K562 (cell line): ENCODE results near the gene TBCC. TPM values are rescaled to one million over a fixed set of nuclear protein-coding genes. Genes with fewer than 3 reads are reported as not detected.

Experiments used
- ATAC-seq: fragments of 200-7000 bp; cut with Tn5 transposase; 3 replicates; pipeline ENCODE4 v1.9.1; 2020; ENCODE audit warnings: moderate library complexity
- BruUV-seq: library from RNA; stranded (reverse); fragments of 400-500 nt; replicated peaks from 2 replicates; lab custom pipeline; 2021; lab: Mats Ljungman, UMichigan
- CTCF ChIA-PET: fragments of 300-600 bp; formaldehyde crosslinking; extraction: SDS; loops from one replicate; lab custom pipeline; 2021; ENCODE audit warnings: low intra/inter-chr PET ratio; lab: Yijun Ruan, JAX
- POLR2A ChIA-PET: fragments of 300-600, 350-650 bp; sonication (Branson Sonifier 250); formaldehyde crosslinking; extraction: SDS; loops from one replicate; lab custom pipeline; 2021; ENCODE audit warnings: antibody characterized with exemption, inconsistent platforms; lab: Yijun Ruan, JAX
- DNase-seq, 4 experiments: peaks; one replicate each; pipeline versions ENCODE4 v3.0.0 to v3.0.0-alpha.2; 2011 to 2018; ENCODE audit warnings: low spot score in 3 of 4, mixed read lengths in 3 of 4; ENCODE audit errors: extremely low read depth in 1 of 4
- FAIRE-seq: peaks from 2 replicates; lab custom pipeline; 2011; peaks lifted over from hg19 to GRCh38; lab: Jason Lieb, UNC
- H2AFZ ChIP-seq: 2 replicates; pipeline ENCODE4 v1.6.0; 2011; ENCODE audit warnings: low read depth, low read length, control low read depth, inconsistent platforms
- H3K27ac ChIP-seq: fragments of 200-600 bp; 3 replicates; pipeline ENCODE4 v1.8.0; 2011; ENCODE audit warnings: low read depth, mild to moderate bottlenecking, control low read depth, inconsistent platforms, low read length, moderate library complexity, mixed read lengths; ENCODE audit errors: extremely low read depth
- H3K27me3 ChIP-seq, 2 experiments: fragments of 300-600 bp in 1 of 2; 2 replicates in 1 of 2; 3 replicates in 1 of 2; pipeline versions ENCODE4 v1.6.0 to v1.8.0; 2011; ENCODE audit warnings: inconsistent platforms in 2 of 2, low read length in 2 of 2, mild to moderate bottlenecking in 1 of 2, mixed read lengths in 1 of 2, moderate library complexity in 1 of 2; ENCODE audit not compliant: control insufficient read depth in 2 of 2, insufficient read depth in 2 of 2
- H3K36me3 ChIP-seq: fragments of 300-600 bp; 3 replicates; pipeline ENCODE4 v1.8.0; 2011; ENCODE audit warnings: mild to moderate bottlenecking, low read length, inconsistent platforms; ENCODE audit not compliant: control insufficient read depth, insufficient read depth
- H3K4me1 ChIP-seq, 2 experiments: fragments of 200-600 bp in 1 of 2; replicated peaks in 1 of 2; 2 replicates in 1 of 2; 3 replicates in 1 of 2; pipeline versions ENCODE4 v1.5.1 to v1.8.0; 2011; ENCODE audit warnings: inconsistent platforms in 2 of 2, low read length in 2 of 2, mild to moderate bottlenecking in 1 of 2, mixed read lengths in 1 of 2, moderate library complexity in 1 of 2; ENCODE audit not compliant: control insufficient read depth in 2 of 2, insufficient read depth in 2 of 2
- H3K4me2 ChIP-seq: 2 replicates; pipeline ENCODE4 v1.6.1; 2011; ENCODE audit warnings: low read length, control low read depth, inconsistent platforms, mixed read lengths; ENCODE audit not compliant: insufficient read depth
- H3K4me3 ChIP-seq: fragments of 200-600 bp; sonication (generic), shearing (Covaris generic); 2 replicates; pipeline ENCODE4 v1.5.1; 2016; ENCODE audit warnings: control low read depth, inconsistent platforms
- H3K79me2 ChIP-seq: fragments of 200-600 bp; 3 replicates; pipeline ENCODE4 v1.8.0; 2011; ENCODE audit warnings: low read length, inconsistent platforms; ENCODE audit not compliant: control insufficient read depth, insufficient read depth
- H3K9ac ChIP-seq, 2 experiments: 2 replicates each; pipeline versions ENCODE4 v1.6.0 to v1.6.1; 2011; ENCODE audit warnings: low read depth in 2 of 2, low read length in 2 of 2, control low read depth in 1 of 2, inconsistent platforms in 1 of 2, mild to moderate bottlenecking in 1 of 2, mixed read lengths in 1 of 2; ENCODE audit not compliant: insufficient read depth in 1 of 2
- H3K9me1 ChIP-seq: one replicate; pipeline ENCODE4 v1.6.0; 2011; ENCODE audit warnings: inconsistent platforms, mild to moderate bottlenecking, low read length, moderate library complexity; ENCODE audit not compliant: control insufficient read depth, insufficient read depth
- H3K9me3 ChIP-seq: replicated peaks from 2 replicates; pipeline ENCODE4 v1.5.1; 2011; ENCODE audit warnings: low read depth, low read length, inconsistent platforms; ENCODE audit not compliant: control insufficient read depth, insufficient read depth
- H4K20me1 ChIP-seq: replicated peaks from 2 replicates; pipeline ENCODE4 v1.6.1; 2011; ENCODE audit warnings: low read length, inconsistent platforms, mixed read lengths; ENCODE audit not compliant: control insufficient read depth, insufficient read depth
- ELF1 ChIP-seq: fragments of 200-800 bp; sonication (Bioruptor generic); IDR thresholded peaks from 2 replicates; pipeline ENCODE4 v1.6.1; 2016; ENCODE audit warnings: missing genetic modification characterization, missing compliant biosample characterization
- GATAD2B ChIP-seq: fragments of 450-650 bp; IDR thresholded peaks from 2 replicates; pipeline ENCODE4 v1.6.1; 2017; ENCODE audit warnings: mild to moderate bottlenecking, borderline replicate concordance
- HDAC6 ChIP-seq: IDR thresholded peaks from 2 replicates; pipeline ENCODE4 v1.6.1; 2012; ENCODE audit warnings: low read depth, mild to moderate bottlenecking, control low read depth, inconsistent platforms, low read length, moderate library complexity
- HMG20A ChIP-seq: fragments of 450-650 bp; formaldehyde crosslinking; conservative IDR thresholded peaks from 2 replicates; pipeline ENCODE4 v1.4.0; 2020; ENCODE audit warnings: mild to moderate bottlenecking, mixed read lengths
- KLF10 ChIP-seq: fragments of 250-450 bp; sonication (Bioruptor Pico); IDR thresholded peaks from 2 replicates; pipeline ENCODE4 v1.6.1; 2021; ENCODE audit warnings: matching md5 sums
- PTTG1 ChIP-seq: fragments of 450-650 bp; IDR thresholded peaks from 2 replicates; pipeline ENCODE4 v1.6.1; 2016; ENCODE audit warnings: low read depth, mild to moderate bottlenecking, missing genetic modification characterization, missing compliant biosample characterization
- SMAD4 ChIP-seq: fragments of 250-450 bp; sonication (Bioruptor Pico); conservative IDR thresholded peaks from 2 replicates; pipeline ENCODE4 v1.8.0; 2021; ENCODE audit warnings: inconsistent platforms, mild to moderate bottlenecking, moderate library complexity
- U2AF2 ChIP-seq: fragments of 200-400 bp; formaldehyde crosslinking; optimal IDR thresholded peaks from 2 replicates; pipeline ENCODE3; 2017; ENCODE audit warnings: low read depth, mild to moderate bottlenecking, low read length
- ZFP30 ChIP-seq: fragments of 250-450 bp; sonication (Bioruptor Pico); IDR thresholded peaks from 2 replicates; pipeline ENCODE4 v1.8.0; 2022; ENCODE audit warnings: moderate library complexity, mild to moderate bottlenecking, inconsistent platforms, borderline replicate concordance
- ZNF23 ChIP-seq: fragments of 250-450 bp; sonication (Bioruptor Pico); IDR thresholded peaks from 2 replicates; pipeline ENCODE4 v1.4.0; 2020; ENCODE audit warnings: mild to moderate bottlenecking
- ZNF699 ChIP-seq: fragments of 250-450 bp; sonication (Bioruptor Pico); IDR thresholded peaks from 2 replicates; pipeline ENCODE4 v1.8.0; 2021; ENCODE audit warnings: mild to moderate bottlenecking, moderate library complexity; ENCODE audit not compliant: insufficient replicate concordance
- ZNF785 ChIP-seq: fragments of 250-450 bp; sonication (Bioruptor Pico); IDR thresholded peaks from 2 replicates; pipeline ENCODE4 v1.4.0; 2020; ENCODE audit warnings: mild to moderate bottlenecking
- WGBS: fragments of 100-300 bp; shearing (Covaris generic); methylation state at CpG from one replicate; pipeline ENCODE4 v1.1.6; 2016; ENCODE audit warnings: low coverage, mixed read lengths; ENCODE audit not compliant: insufficient coverage; ENCODE audit errors: missing lambda C conversion rate; 5-methylcytosine and 5-hydroxymethylcytosine counted together
- in situ Hi-C: fragments of 300-500 bp; cut with MboI; formaldehyde crosslinking; loops from 4 replicates; pipeline ENCODE4 v1.15.0; 2018; ENCODE audit warnings: inconsistent platforms, mixed read lengths
- intact Hi-C: fragments of 100-400 bp; cut with micrococcal nuclease; formaldehyde crosslinking; loops from 2 replicates; pipeline ENCODE4 v1.14.2; 2022
- polyA plus RNA-seq, 8 experiments: library from polyadenylated mRNA; depleted of rRNA in 4 of 8; stranded (reverse) in 5 of 8; unstranded in 3 of 8; fragments of >200 nt; fragmentation: Nextera tagmentation in 2 of 8; fragmentation: Illumina TruSeq in 1 of 8; extraction: Ambion mirVana in 2 of 8; extraction: Trizol in 1 of 8; gene quantifications; 2 replicates each; pipeline versions ENCODE4 v1.2.1 to v1.2.3, GENCODE V29; 2011 to 2014; ENCODE audit warnings: inconsistent platforms in 1 of 8, missing spikeins in 1 of 8
- total RNA-seq, 7 experiments: library from RNA; depleted of rRNA in 6 of 7; stranded (reverse); fragments of >200 nt in 6 of 7; fragmentation: Illumina TruSeq in 2 of 7; extraction: Trizol in 2 of 7; gene quantifications; 2 replicates each; pipeline versions ENCODE4 v1.2.1 to v1.2.3, GENCODE V29; 2011 to 2021; ENCODE audit warnings: low replicate concordance in 1 of 7
- TF ChIP-seq, protein P1 (sequence below): fragments of 250-450 bp; sonication (Bioruptor Pico); IDR thresholded peaks from 2 replicates; pipeline ENCODE4 v1.8.0; 2021; ENCODE audit warnings: borderline replicate concordance, mild to moderate bottlenecking, moderate library complexity; ENCODE audit not compliant: poor library complexity, severe bottlenecking
- TF ChIP-seq, protein P2 (sequence below), 2 experiments: fragments of 450-650 bp in 1 of 2; IDR thresholded peaks; 2 replicates each; pipeline ENCODE4 v1.6.1; 2011 to 2017; ENCODE audit warnings: low read depth in 2 of 2, antibody characterized with exemption in 1 of 2, borderline replicate concordance in 1 of 2, low read length in 1 of 2, mild to moderate bottlenecking in 1 of 2, mixed read lengths in 1 of 2; ENCODE audit not compliant: control insufficient read depth in 1 of 2
- TF ChIP-seq, protein P3 (sequence below): sonication (generic); formaldehyde crosslinking; IDR thresholded peaks from 2 replicates; pipeline ENCODE4 v1.8.0; 2022; ENCODE audit warnings: mild to moderate bottlenecking, missing genetic modification reagents

The TBCC gene
- total and polyA plus RNA-seq, 9 of the 15 experiments (the other 6 are each of a cell fraction or from before 2014, with no cell fraction given) = 2.8 to 34.1 (median 23.3) TPM

DNA sequence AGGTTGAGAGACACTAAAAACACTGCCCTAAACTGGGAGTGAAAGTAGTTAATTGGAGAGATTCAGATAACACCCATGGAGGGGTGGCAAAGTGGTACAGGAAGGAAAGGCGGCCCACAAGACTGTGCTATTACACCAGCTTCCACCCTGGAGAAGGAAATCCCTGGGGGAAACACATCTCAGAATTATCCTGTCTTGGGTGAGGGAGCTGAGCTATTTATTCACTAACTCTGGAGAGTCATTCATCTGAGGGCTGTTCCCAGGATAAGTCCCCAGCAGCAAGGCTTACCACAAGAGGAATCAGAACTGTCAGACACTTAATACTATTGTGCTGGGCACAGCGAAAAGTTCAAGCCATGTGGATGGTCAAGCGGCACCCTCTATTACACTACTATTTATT lies 9.9 kb downstream of the TBCC start:
- no TSS peak for BruUV-seq
- DNase-seq = no peak
- no peak overlapping the region for H3K4me2 ChIP-seq
- H3K27ac ChIP-seq = no peak overlapping the region
- H4K20me1 ChIP-seq = no peaks in the 10 kb centered on the region
- CTCF ChIA-PET = no interaction called here
- no peaks in the 10 kb centered on the region for H3K79me2 ChIP-seq
- TF ChIP-seq KLF10 (no peak), U2AF2 (no peak), HDAC6 (no peak), SMAD4 (no peak), ELF1 (tag) (no peak), ZNF785 (CRISPR knock-in tag) (no peak), ZNF699 (CRISPR knock-in tag) (no peak), GATAD2B (no peak), ZFP30 (CRISPR knock-in tag) (no peak), HMG20A (CRISPR knock-in tag) (no peak), PTTG1 (no peak), ZNF23 (CRISPR knock-in tag) (no peak)
- TF ChIP-seq, protein P1, sequence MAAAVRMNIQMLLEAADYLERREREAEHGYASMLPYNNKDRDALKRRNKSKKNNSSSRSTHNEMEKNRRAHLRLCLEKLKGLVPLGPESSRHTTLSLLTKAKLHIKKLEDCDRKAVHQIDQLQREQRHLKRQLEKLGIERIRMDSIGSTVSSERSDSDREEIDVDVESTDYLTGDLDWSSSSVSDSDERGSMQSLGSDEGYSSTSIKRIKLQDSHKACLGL (CRISPR knock-in tag) = no peak
- TF ChIP-seq, protein P2, sequence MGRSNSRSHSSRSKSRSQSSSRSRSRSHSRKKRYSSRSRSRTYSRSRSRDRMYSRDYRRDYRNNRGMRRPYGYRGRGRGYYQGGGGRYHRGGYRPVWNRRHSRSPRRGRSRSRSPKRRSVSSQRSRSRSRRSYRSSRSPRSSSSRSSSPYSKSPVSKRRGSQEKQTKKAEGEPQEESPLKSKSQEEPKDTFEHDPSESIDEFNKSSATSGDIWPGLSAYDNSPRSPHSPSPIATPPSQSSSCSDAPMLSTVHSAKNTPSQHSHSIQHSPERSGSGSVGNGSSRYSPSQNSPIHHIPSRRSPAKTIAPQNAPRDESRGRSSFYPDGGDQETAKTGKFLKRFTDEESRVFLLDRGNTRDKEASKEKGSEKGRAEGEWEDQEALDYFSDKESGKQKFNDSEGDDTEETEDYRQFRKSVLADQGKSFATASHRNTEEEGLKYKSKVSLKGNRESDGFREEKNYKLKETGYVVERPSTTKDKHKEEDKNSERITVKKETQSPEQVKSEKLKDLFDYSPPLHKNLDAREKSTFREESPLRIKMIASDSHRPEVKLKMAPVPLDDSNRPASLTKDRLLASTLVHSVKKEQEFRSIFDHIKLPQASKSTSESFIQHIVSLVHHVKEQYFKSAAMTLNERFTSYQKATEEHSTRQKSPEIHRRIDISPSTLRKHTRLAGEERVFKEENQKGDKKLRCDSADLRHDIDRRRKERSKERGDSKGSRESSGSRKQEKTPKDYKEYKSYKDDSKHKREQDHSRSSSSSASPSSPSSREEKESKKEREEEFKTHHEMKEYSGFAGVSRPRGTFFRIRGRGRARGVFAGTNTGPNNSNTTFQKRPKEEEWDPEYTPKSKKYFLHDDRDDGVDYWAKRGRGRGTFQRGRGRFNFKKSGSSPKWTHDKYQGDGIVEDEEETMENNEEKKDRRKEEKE (IDR thresholded peaks at IDR 0.05; ENCODE audit: borderline replicate concordance in 1 of 2, control insufficient read depth in 1 of 2, low read depth in 2 of 2, low read length in 1 of 2) = no peak
- TF ChIP-seq, protein P3, sequence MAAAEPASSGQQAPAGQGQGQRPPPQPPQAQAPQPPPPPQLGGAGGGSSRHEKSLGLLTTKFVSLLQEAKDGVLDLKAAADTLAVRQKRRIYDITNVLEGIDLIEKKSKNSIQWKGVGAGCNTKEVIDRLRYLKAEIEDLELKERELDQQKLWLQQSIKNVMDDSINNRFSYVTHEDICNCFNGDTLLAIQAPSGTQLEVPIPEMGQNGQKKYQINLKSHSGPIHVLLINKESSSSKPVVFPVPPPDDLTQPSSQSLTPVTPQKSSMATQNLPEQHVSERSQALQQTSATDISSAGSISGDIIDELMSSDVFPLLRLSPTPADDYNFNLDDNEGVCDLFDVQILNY = no peak
- H3K9me1 ChIP-seq = no peaks in the 10 kb centered on the region
- no peaks in the 10 kb centered on the region; a peak in 1 of 5 replicates for H3K4me1 ChIP-seq
- no peak for ATAC-seq
- in situ Hi-C loops = loop anchor here (5.0 kb wide), 1 partner anchor 136 kb away; no protein-coding TSS in a partner anchor
- no peak overlapping the region for H3K4me3 ChIP-seq
- intact Hi-C loops = no loop called here
- no peak overlapping the region for H3K9ac ChIP-seq
- POLR2A ChIA-PET = interaction anchor here (0.6 to 1.0 kb wide), 2 partner anchors 10 to 47 kb away, joined by 3 read pairs; no protein-coding TSS in a partner anchor
- H3K9me3 ChIP-seq = no peaks in the 10 kb centered on the region; the same call in 1 of the 2 replicates
- H3K27me3 ChIP-seq = no peaks in the 10 kb centered on the region
- 25% methylated on average over 3 of the region's 3 CpGs for WGBS
- H2AFZ ChIP-seq = no peak overlapping the region
- H3K36me3 ChIP-seq = no peaks in the 10 kb centered on the region
- no peak for FAIRE-seq
